ENCODE results near the gene ZFTA. TPM values are rescaled to one million over a fixed set of nuclear protein-coding genes. Genes with fewer than 3 reads are reported as not detected.
A peak's percentile ranks its signal among the peaks of the same experiment; 100 is the strongest.

The ZFTA gene
- total RNA-seq, 6 donors from 2014 or later: 6.1 to 13.1 (median 9.7) TPM

GRCh38 chr11:63770763-63771162 lies 2.2 kb upstream of the ZFTA start:
- ATAC-seq (ENCODE audit: low FRiP score in 2 of 2) (no peak), DNase-seq (peak in 1 of 2 donors; percentile 47)
- WGBS, 2 donors: 79 to 85% methylated on average over 7 of the region's 7 CpGs
- Histone ChIP-seq H3K27me3 (no peaks in the 10 kb centered on the region), H3K4me1 (peaks cover 12 to 47% (median 24%) of the 10 kb centered on the region in 4 donors), H3K9me3 (no peaks in the 10 kb centered on the region), H3K36me3 (no peaks in the 10 kb centered on the region), H3K4me3 (no peak overlapping the region), H3K27ac (peak overlapping the region in 1 of 4 donors; percentile 30)
- no peak for TF ChIP-seq EP300 (IDR thresholded peaks at IDR 0.05)
- no peak for TF ChIP-seq POLR2A (IDR thresholded peaks at IDR 0.05)

DNA sequence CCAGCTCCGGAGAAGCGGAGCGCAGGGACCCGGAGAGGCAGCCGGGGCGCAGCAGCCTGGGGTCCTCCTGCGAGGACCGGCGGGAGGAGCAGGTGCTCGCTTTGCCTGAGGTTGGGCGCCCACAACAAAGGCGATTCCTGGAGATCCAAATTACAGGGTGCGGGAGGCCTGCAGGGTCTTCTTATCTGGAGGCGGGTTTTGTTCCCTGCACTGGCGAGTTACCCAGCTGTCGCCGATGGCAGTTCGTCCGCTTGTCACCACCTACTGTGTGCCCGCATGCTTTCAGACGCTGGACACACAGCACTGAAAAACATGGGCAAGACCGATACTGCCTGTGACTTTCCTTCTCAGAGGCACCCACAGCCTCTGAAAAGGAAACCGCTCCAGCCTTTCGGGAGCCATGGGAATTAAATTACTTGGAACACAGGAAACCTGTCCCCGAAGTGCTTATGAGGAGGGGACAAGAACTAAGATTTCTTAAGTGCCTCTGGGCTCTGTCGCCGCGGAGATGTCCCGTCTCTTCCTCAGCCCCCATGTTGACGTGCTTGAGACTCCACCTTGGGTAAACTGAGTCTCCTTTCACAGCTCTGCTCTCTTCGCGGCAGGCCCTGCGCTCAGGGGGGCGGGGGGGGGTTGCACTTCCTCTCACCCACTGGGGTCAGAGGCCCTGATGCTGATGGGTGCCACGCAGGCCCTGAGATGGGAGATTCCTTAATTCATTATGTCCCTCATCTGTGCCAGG lies 1.3 kb upstream of the ZFTA start:
- 14 to 17% methylated on average over 16 to 33 of the region's 35 CpGs for WGBS, 2 donors
- Histone ChIP-seq H3K4me1 (peaks cover 12 to 47% (median 24%) of the 10 kb centered on the region in 4 donors), H3K9me3 (no peaks in the 10 kb centered on the region), H3K27me3 (no peaks in the 10 kb centered on the region), H3K4me3 (peak overlapping the region; percentile 81 to 97 (median 94)), H3K27ac (peak overlapping the region; percentile 49 to 90 (median 64)), H3K36me3 (peaks cover 0 to 1% (median 0%) of the 10 kb centered on the region in 4 donors)
- TF ChIP-seq POLR2AphosphoS5 (IDR thresholded peaks at IDR 0.05) (no peak), POLR2A (IDR thresholded peaks at IDR 0.05) (no peak), EP300 (IDR thresholded peaks at IDR 0.05) (no peak)
- TF ChIP-seq, protein P1, sequence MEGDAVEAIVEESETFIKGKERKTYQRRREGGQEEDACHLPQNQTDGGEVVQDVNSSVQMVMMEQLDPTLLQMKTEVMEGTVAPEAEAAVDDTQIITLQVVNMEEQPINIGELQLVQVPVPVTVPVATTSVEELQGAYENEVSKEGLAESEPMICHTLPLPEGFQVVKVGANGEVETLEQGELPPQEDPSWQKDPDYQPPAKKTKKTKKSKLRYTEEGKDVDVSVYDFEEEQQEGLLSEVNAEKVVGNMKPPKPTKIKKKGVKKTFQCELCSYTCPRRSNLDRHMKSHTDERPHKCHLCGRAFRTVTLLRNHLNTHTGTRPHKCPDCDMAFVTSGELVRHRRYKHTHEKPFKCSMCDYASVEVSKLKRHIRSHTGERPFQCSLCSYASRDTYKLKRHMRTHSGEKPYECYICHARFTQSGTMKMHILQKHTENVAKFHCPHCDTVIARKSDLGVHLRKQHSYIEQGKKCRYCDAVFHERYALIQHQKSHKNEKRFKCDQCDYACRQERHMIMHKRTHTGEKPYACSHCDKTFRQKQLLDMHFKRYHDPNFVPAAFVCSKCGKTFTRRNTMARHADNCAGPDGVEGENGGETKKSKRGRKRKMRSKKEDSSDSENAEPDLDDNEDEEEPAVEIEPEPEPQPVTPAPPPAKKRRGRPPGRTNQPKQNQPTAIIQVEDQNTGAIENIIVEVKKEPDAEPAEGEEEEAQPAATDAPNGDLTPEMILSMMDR (IDR thresholded peaks at IDR 0.05): no peak
- no peak for DNase-seq
- ATAC-seq (ENCODE audit: low FRiP score in 2 of 2): no peak

GRCh38 chr11:63769042-63769713 lies 603 bp upstream of the ZFTA start:
- peak in 1 of 2 donors; percentile 57 for ATAC-seq (ENCODE audit: low FRiP score in 2 of 2)
- no peaks in the 10 kb centered on the region for H3K27me3 ChIP-seq
- 2% methylated on average over 36 of the region's 82 CpGs; no CpG with 5 or more reads in 1 of the 2 donors for WGBS, 2 donors
- H3K27ac ChIP-seq: peak overlapping the region; percentile 49 to 90 (median 64)
- peak overlapping the region; percentile 81 to 97 (median 94) for H3K4me3 ChIP-seq
- H3K9me3 ChIP-seq: no peaks in the 10 kb centered on the region
- H3K36me3 ChIP-seq: peaks cover 0 to 4% (median 2%) of the 10 kb centered on the region in 4 donors
- peaks cover 12 to 47% (median 24%) of the 10 kb centered on the region in 4 donors for H3K4me1 ChIP-seq
- TF ChIP-seq EP300 (IDR thresholded peaks at IDR 0.05) (no peak), POLR2AphosphoS5 (IDR thresholded peaks at IDR 0.05) (no peak), POLR2A (IDR thresholded peaks at IDR 0.05) (peak in 1 of 4 donors; percentile 40)
- TF ChIP-seq, protein P1 (IDR thresholded peaks at IDR 0.05): peak in 2 of 6 experiments; percentile 9 to 26
- DNase-seq: peak in 1 of 2 donors; percentile 91

- WGBS, 2 donors: 0 to 1% methylated on average over 33 to 34 of the region's 34 CpGs
- peak; percentile 47 to 59 for DNase-seq
- Histone ChIP-seq H3K4me3 (peak overlapping the region; percentile 93 to 97 (median 94)), H3K36me3 (peaks cover 0 to 7% (median 4%) of the 10 kb centered on the region in 4 donors), H3K9me3 (no peaks in the 10 kb centered on the region), H3K27me3 (no peaks in the 10 kb centered on the region), H3K4me1 (peaks cover 12 to 55% (median 24%) of the 10 kb centered on the region in 4 donors), H3K27ac (peak overlapping the region; percentile 64 to 90 (median 75))
- ATAC-seq (ENCODE audit: low FRiP score in 2 of 2): peak in 1 of 2 donors; percentile 52
- no peak for TF ChIP-seq POLR2AphosphoS5 (IDR thresholded peaks at IDR 0.05)
- TF ChIP-seq POLR2A (IDR thresholded peaks at IDR 0.05): no peak
- TF ChIP-seq EP300 (IDR thresholded peaks at IDR 0.05): no peak
- TF ChIP-seq, protein P1 (IDR thresholded peaks at IDR 0.05): no peak
These were observed 874 bp downstream of the ZFTA start for GRCh38 chr11:63767565-63768236.

GRCh38 chr11:63767267-63767564 lies 1.4 kb downstream of the ZFTA start:
- ATAC-seq (ENCODE audit: low FRiP score in 2 of 2): no peak
- Histone ChIP-seq H3K36me3 (peaks cover 0 to 7% (median 4%) of the 10 kb centered on the region in 4 donors), H3K4me1 (peaks cover 12 to 58% (median 26%) of the 10 kb centered on the region in 4 donors), H3K4me3 (peak overlapping the region; percentile 93 to 97 (median 94)), H3K9me3 (no peaks in the 10 kb centered on the region), H3K27ac (peak overlapping the region; percentile 64 to 90 (median 75)), H3K27me3 (no peaks in the 10 kb centered on the region)
- 19 to 22% methylated on average over 4 of the region's 4 CpGs for WGBS, 2 donors
- no peak for TF ChIP-seq POLR2A (IDR thresholded peaks at IDR 0.05)
- TF ChIP-seq EP300 (IDR thresholded peaks at IDR 0.05): no peak
- no peak for TF ChIP-seq POLR2AphosphoS5 (IDR thresholded peaks at IDR 0.05)
- TF ChIP-seq, protein P1 (IDR thresholded peaks at IDR 0.05): no peak
- no peak for DNase-seq
